Epidermal melanocyte (primary cell): ENCODE measurements around the gene F13A1.

Source experiments
- DNase-seq: peaks from one replicate; pipeline ENCODE4 v3.0.0; 2011; ENCODE audit warnings: low spot score; ENCODE audit not compliant: insufficient read length

The F13A1 gene

GRCh38 chr6:6244624-6245023, 75.8 kb downstream of the F13A1 start:
- no peak for DNase-seq

- no peak for DNase-seq
Measured at GRCh38 chr6:6243846-6244245, 76.6 kb downstream of the F13A1 start.

- DNase-seq, result no peak
Measured at GRCh38 chr6:6239598-6240581, 80.6 kb downstream of the F13A1 start.

GRCh38 chr6:6236730-6237469, 83.6 kb downstream of the F13A1 start:
- DNase-seq, result no peak

- DNase-seq, result no peak
Measured at GRCh38 chr6:6235786-6236185, 84.7 kb downstream of the F13A1 start.

- no peak for DNase-seq
Measured at GRCh38 chr6:6234963-6235362, 85.5 kb downstream of the F13A1 start.

GRCh38 chr6:6230286-6230685, 90.2 kb downstream of the F13A1 start:
- DNase-seq, result no peak

DNA sequence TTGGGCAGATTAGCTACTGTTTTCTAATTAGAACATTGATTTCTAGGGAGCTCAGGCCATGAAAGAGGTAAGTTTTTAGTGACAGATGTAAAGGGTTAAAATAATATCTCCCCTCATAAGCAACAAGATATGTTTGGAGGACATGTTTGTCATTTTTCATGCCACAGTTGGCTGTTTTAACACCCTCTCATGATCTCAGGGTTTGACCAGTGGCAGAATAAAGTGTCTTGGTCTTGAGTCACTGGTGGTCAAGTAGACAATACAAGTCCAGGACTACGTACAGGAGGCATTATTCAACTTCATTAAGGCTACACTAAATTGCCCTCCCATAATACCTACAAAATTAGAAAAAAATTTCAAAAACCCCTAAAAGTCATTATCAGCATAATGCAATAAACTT, 92.6 kb downstream of the F13A1 start:
- no peak for DNase-seq

GRCh38 chr6:6225885-6226529, 94.5 kb downstream of the F13A1 start:
- no peak for DNase-seq

DNA sequence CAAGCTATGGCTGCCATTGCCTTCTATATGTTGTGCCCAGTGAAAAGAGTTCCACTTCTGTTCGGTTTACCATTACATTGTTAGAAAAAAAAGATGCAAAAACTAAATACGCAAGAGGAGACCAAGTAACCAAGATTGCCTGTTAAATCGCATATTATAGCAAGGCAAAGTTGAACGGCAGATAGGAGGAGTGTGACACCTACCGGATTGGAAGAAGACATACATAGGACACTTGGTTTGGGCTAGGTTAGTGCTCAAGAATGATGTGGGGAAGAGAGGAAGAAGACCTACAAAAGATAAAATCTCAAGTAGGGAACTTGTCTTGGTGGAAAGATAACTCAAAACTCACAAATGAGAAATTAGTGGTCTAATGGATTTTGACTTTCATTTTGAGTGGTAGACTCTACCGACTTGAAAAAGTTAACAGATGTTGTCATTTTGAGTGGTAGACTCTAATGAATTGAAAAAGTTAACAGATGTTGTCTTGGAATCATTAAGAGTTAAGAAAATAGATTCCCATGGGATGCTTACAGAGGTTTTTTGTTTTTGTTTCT, 95.5 kb downstream of the F13A1 start:
- DNase-seq, result no peak

DNA sequence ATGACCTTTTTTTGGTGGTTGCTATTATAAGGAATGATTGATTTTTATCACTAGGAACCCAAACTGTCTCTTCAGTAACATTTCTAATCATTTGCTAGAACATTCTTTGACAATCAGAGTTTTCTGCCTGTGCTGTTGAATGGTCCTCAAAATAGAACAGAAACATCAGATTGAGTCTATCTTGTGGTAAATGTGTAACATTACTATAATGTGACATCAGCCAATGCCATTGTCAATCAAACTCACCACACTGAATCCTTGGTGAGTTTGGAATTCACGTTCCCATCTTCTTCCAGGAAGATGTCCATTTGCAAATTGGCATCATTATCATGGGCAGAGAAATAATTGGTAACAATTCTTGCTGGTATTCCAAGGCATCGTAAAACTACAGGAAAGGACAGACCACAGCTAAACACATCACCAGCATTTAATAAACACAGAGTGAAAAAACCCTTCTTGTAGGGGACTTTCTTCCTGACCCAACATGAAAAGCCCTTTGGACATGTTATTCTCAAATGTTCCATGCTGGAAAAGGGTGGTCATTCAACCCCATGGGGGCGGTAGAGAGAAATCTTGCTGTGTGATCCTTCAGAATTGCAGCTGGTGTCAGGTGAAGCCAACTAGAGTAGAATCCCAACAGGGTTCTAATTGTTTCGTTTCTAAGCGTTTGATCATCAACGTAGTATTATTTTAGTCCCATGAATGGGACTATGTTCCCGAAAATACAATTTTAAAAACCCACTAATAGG, 98.5 kb downstream of the F13A1 start:
- no peak for DNase-seq

DNA sequence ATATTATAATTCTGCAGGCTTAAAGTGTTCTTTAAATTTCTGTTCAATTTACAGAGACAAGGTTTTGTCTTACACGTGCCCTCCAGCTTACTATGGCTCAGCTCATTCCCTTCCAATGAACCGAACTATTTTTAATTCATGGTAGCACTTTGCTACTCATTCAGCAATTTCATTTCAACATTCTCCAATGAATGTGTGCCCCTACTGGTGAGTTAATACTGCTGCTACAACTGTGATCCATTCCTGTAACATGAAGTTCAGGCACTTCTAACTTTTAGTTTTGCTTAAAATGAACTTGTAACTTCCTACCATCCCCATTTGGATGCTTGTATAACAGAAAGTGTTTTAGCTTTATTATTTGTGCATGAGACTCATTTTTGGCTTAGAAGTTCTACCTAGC, 99.7 kb downstream of the F13A1 start:
- DNase-seq, result no peak

DNA sequence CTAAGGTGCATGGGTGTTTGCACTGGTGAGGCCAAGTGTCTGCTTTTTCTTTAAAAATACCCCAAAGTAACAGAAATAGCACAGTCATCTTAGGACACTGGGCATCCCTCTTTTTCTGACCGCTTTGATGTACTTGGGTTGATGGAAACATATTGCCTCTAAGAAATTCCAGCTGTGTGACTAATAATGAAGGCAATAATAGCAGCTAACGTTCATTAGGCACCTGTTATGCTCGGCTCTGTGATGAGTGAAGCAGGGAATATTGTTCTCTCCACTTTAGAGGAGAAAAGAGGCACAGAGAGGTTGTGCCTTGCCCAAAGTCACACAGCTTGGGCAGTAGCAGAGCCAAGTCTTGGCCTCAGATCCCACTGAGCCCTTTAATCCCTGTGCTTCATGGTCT, 100.7 kb downstream of the F13A1 start:
- DNase-seq, result no peak

DNA sequence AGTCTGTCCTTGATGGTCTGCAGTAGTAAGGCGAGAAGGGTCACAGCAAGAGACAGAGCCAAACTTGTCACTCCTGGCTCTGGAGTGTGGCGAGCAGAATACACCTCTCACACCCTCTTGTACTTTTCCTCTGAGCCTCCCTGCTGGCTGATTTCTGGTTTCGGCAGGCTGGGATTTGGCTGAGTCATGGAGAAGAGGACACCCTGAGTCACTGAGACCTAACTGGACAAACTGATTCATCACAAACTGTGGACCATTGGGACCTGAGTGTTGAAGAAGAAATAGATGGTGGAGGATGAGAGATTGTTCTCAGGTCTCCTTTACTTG, 101.7 kb downstream of the F13A1 start:
- DNase-seq, result no peak

GRCh38 chr6:6217855-6218758, 102.4 kb downstream of the F13A1 start:
- DNase-seq, result no peak

GRCh38 chr6:6210994-6211393, 109.5 kb downstream of the F13A1 start:
- no peak for DNase-seq

DNA sequence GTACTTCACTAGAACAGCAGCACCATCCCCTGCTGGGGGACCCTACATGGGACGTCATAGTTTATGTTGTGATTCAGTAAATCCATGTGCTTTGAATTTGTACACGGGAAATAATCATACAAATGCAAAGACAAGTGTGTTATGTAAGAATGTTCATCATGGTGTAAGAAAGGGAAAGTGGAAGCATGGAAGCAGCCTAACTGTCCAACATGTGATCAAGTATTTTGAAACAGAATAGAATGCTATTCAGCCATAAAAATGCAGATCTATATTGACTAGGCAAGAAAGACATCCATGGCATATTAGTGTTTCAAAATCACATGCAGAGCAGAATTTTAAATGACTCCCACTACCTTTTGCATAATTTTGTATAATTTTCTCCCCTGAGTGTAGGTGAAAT, 117.6 kb downstream of the F13A1 start:
- DNase-seq, result no peak

DNA sequence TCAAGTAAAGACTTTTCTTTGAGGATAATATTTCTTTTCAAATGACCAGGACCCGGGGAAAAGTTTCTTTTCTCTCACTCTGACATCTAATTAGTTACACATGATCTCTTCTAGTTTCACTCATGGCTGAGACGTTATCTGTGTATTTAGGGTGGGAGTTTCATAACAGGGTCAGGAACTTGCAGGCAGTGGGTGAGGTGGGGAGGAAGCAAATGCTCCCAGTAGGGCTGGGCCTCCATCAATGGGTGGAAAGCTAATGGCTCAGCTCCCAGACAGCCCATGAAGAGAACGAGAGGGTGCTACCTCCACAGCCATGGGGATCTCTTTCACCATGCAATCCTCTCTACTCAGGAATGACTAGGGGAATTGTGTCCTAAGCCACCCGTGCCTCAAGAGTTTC, 119.3 kb downstream of the F13A1 start:
- no peak for DNase-seq

GRCh38 chr6:6199678-6200077, 120.8 kb downstream of the F13A1 start:
- DNase-seq, result no peak

GRCh38 chr6:6196762-6197161, 123.7 kb downstream of the F13A1 start:
- no peak for DNase-seq
